Activated B cell treated with CpG ODN at 0.5 μM for 24 hours (primary cell): ENCODE results near the gene FRS3. TPM values are rescaled to one million over a fixed set of nuclear protein-coding genes. Genes with fewer than 3 reads are reported as not detected.

Source experiments
- ATAC-seq: fragments of 200-7000 bp; cut with Tn5 transposase; one replicate; pipeline ENCODE4 v1.10.0; 2021; ENCODE audit warnings: low read depth, mild to moderate bottlenecking, moderate library complexity
- CTCF ChIA-PET: fragments of 350-600 bp; sonication (Branson Sonifier 250); formaldehyde crosslinking; loops from one replicate; lab custom pipeline; 2021; ENCODE audit warnings: antibody characterized with exemption; lab: Charles Lee
- POLR2A ChIA-PET: fragments of 350-600 bp; sonication (Branson Sonifier 250); formaldehyde crosslinking; loops from one replicate; lab custom pipeline; 2021; ENCODE audit warnings: antibody characterized with exemption; lab: Charles Lee
- DNase-seq: peaks from one replicate; pipeline ENCODE4 v3.0.0; 2022
- H3K27ac Mint-ChIP-seq: one replicate; pipeline ENCODE4 v1.8.0; 2020; ENCODE audit warnings: mixed read lengths
- H3K27me3 Mint-ChIP-seq: one replicate; pipeline ENCODE4 v1.8.0; 2021; ENCODE audit warnings: mixed read lengths
- H3K36me3 Mint-ChIP-seq: one replicate; pipeline ENCODE4 v1.8.0; 2021; ENCODE audit warnings: low read depth, mixed read lengths
- H3K4me1 Mint-ChIP-seq: one replicate; pipeline ENCODE4 v1.8.0; 2021; ENCODE audit warnings: mixed read lengths
- H3K4me3 Mint-ChIP-seq: one replicate; pipeline ENCODE4 v1.8.0; 2020; ENCODE audit warnings: mild to moderate bottlenecking, mixed read lengths
- H3K9me3 Mint-ChIP-seq: one replicate; pipeline ENCODE4 v1.8.0; 2020; ENCODE audit warnings: mixed read lengths
- CTCF ChIP-seq: fragments of 200-600 bp; IDR thresholded peaks from one replicate; pipeline ENCODE4 v1.8.0; 2022; ENCODE audit warnings: antibody characterized with exemption, mild to moderate bottlenecking
- intact Hi-C: fragments of 100-400 bp; cut with micrococcal nuclease; formaldehyde crosslinking; loops from one replicate; pipeline ENCODE4 v1.15.1; 2024
- total RNA-seq: library from RNA; stranded (reverse); gene quantifications from 2 replicates; pipeline ENCODE4 v1.2.3, GENCODE V29; 2022

FRS3 gene
- total RNA-seq, 1 donor from 2014 or later, result 6.7 TPM

GRCh38 chr6:41822021-41822420 is 42.3 kb upstream of the FRS3 start:
- no peaks in the 10 kb centered on the region for H3K27me3 Mint-ChIP-seq
- DNase-seq, result no peak
- no peak for TF ChIP-seq CTCF
- no peak for ATAC-seq
- intact Hi-C loops, result no loop called here
- H3K9me3 Mint-ChIP-seq, result no peaks in the 10 kb centered on the region
- peaks cover 2% of the 10 kb centered on the region for H3K36me3 Mint-ChIP-seq
- CTCF ChIA-PET, result no interaction called here
- POLR2A ChIA-PET, result no interaction called here
- H3K4me3 Mint-ChIP-seq, result no peak overlapping the region
- H3K4me1 Mint-ChIP-seq, result no peaks in the 10 kb centered on the region
- H3K27ac Mint-ChIP-seq, result no peak overlapping the region

GRCh38 chr6:41821266-41821665 is 41.6 kb upstream of the FRS3 start:
- DNase-seq, result no peak
- Mint-ChIP-seq H3K27ac (no peak overlapping the region), H3K9me3 (no peaks in the 10 kb centered on the region), H3K36me3 (peaks cover 2% of the 10 kb centered on the region), H3K4me1 (no peaks in the 10 kb centered on the region), H3K4me3 (no peak overlapping the region), H3K27me3 (no peaks in the 10 kb centered on the region)
- TF ChIP-seq CTCF, result no peak
- intact Hi-C loops, result no loop called here
- no peak for ATAC-seq
- ChIA-PET POLR2A (no interaction called here), CTCF (no interaction called here)

- no peaks in the 10 kb centered on the region for H3K9me3 Mint-ChIP-seq
- H3K36me3 Mint-ChIP-seq, result peaks cover 2% of the 10 kb centered on the region
- ChIA-PET CTCF (no interaction called here), POLR2A (no interaction called here)
- no peak overlapping the region for H3K27ac Mint-ChIP-seq
- no peak overlapping the region for H3K4me3 Mint-ChIP-seq
- no peaks in the 10 kb centered on the region for H3K27me3 Mint-ChIP-seq
- intact Hi-C loops, result loop anchor here (10.0 kb wide), 1 partner anchor 56 kb away; no protein-coding TSS in a partner anchor
- no peak for ATAC-seq
- TF ChIP-seq CTCF, result no peak
- H3K4me1 Mint-ChIP-seq, result no peaks in the 10 kb centered on the region
- DNase-seq, result no peak
Observed at GRCh38 chr6:41818271-41819054, 38.8 kb upstream of the FRS3 start.

- TF ChIP-seq CTCF, result no peak
- Mint-ChIP-seq H3K9me3 (no peaks in the 10 kb centered on the region), H3K4me1 (no peaks in the 10 kb centered on the region), H3K27me3 (no peaks in the 10 kb centered on the region), H3K36me3 (no peaks in the 10 kb centered on the region), H3K27ac (no peak overlapping the region), H3K4me3 (no peak overlapping the region)
- intact Hi-C loops, result loop anchor here (10.0 kb wide), 1 partner anchor 59 kb away; no protein-coding TSS in a partner anchor
- ChIA-PET CTCF (no interaction called here), POLR2A (no interaction called here)
- ATAC-seq (no peak), DNase-seq (no peak)
Observed at GRCh38 chr6:41815587-41815986, 35.9 kb upstream of the FRS3 start.

GRCh38 chr6:41814629-41815028 is 34.9 kb upstream of the FRS3 start:
- ATAC-seq, result no peak
- H3K27me3 Mint-ChIP-seq, result no peaks in the 10 kb centered on the region
- ChIA-PET POLR2A (no interaction called here), CTCF (no interaction called here)
- no peak overlapping the region for H3K27ac Mint-ChIP-seq
- no peaks in the 10 kb centered on the region for H3K36me3 Mint-ChIP-seq
- no peaks in the 10 kb centered on the region for H3K9me3 Mint-ChIP-seq
- intact Hi-C loops, result loop anchor here (10.0 kb wide), 1 partner anchor 60 kb away; no protein-coding TSS in a partner anchor
- no peak for DNase-seq
- H3K4me1 Mint-ChIP-seq, result no peaks in the 10 kb centered on the region
- H3K4me3 Mint-ChIP-seq, result no peak overlapping the region
- TF ChIP-seq CTCF, result no peak
